ENCODE data around the gene MBTPS1.

- no peak for TF ChIP-seq CTCF (IDR thresholded peaks at IDR 0.05)
- no peak for TF ChIP-seq POLR2A (IDR thresholded peaks at IDR 0.05)
Observed at GRCh38 chr16:84007520-84007919, 109.2 kb downstream of the MBTPS1 start.

Measured in thyroid gland (tissue), 4 donors.